Measurements from ENCODE around the gene LPAR1.

GRCh38 chr9:110880189-110880588 is 158.1 kb downstream of the LPAR1 start:
- TF ChIP-seq, protein P1, sequence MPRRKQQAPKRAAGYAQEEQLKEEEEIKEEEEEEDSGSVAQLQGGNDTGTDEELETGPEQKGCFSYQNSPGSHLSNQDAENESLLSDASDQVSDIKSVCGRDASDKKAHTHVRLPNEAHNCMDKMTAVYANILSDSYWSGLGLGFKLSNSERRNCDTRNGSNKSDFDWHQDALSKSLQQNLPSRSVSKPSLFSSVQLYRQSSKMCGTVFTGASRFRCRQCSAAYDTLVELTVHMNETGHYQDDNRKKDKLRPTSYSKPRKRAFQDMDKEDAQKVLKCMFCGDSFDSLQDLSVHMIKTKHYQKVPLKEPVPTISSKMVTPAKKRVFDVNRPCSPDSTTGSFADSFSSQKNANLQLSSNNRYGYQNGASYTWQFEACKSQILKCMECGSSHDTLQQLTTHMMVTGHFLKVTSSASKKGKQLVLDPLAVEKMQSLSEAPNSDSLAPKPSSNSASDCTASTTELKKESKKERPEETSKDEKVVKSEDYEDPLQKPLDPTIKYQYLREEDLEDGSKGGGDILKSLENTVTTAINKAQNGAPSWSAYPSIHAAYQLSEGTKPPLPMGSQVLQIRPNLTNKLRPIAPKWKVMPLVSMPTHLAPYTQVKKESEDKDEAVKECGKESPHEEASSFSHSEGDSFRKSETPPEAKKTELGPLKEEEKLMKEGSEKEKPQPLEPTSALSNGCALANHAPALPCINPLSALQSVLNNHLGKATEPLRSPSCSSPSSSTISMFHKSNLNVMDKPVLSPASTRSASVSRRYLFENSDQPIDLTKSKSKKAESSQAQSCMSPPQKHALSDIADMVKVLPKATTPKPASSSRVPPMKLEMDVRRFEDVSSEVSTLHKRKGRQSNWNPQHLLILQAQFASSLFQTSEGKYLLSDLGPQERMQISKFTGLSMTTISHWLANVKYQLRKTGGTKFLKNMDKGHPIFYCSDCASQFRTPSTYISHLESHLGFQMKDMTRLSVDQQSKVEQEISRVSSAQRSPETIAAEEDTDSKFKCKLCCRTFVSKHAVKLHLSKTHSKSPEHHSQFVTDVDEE (CRISPR knock-in tag; IDR thresholded peaks at IDR 0.05), result no peak
- TF ChIP-seq ZNF70 (CRISPR knock-in tag; IDR thresholded peaks at IDR 0.05) (no peak), OSR1 (CRISPR knock-in tag; IDR thresholded peaks at IDR 0.05) (no peak)
- TF ChIP-seq, protein P2, sequence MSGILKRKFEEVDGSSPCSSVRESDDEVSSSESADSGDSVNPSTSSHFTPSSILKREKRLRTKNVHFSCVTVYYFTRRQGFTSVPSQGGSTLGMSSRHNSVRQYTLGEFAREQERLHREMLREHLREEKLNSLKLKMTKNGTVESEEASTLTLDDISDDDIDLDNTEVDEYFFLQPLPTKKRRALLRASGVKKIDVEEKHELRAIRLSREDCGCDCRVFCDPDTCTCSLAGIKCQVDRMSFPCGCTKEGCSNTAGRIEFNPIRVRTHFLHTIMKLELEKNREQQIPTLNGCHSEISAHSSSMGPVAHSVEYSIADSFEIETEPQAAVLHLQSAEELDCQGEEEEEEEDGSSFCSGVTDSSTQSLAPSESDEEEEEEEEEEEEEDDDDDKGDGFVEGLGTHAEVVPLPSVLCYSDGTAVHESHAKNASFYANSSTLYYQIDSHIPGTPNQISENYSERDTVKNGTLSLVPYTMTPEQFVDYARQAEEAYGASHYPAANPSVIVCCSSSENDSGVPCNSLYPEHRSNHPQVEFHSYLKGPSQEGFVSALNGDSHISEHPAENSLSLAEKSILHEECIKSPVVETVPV (CRISPR knock-in tag; IDR thresholded peaks at IDR 0.05), result no peak
